GM19397 (cell line): ENCODE results near the gene RNF133.
"Not testable (repeated sequence)": the region's sequence is repeated elsewhere in the genome, so short reads cannot be mapped to it uniquely, and the experiment has no call there.

Experiments
- ATAC-seq: cut with Tn5 transposase; IDR thresholded peaks from one replicate; pipeline ENCODE4 v1.9.1; 2021; ENCODE audit warnings: mild to moderate bottlenecking, moderate library complexity; ENCODE audit not compliant: unreplicated experiment

The RNF133 gene

GRCh38 chr7:122689346-122690109 lies 9.4 kb downstream of the RNF133 start:
- no peak for ATAC-seq

DNA sequence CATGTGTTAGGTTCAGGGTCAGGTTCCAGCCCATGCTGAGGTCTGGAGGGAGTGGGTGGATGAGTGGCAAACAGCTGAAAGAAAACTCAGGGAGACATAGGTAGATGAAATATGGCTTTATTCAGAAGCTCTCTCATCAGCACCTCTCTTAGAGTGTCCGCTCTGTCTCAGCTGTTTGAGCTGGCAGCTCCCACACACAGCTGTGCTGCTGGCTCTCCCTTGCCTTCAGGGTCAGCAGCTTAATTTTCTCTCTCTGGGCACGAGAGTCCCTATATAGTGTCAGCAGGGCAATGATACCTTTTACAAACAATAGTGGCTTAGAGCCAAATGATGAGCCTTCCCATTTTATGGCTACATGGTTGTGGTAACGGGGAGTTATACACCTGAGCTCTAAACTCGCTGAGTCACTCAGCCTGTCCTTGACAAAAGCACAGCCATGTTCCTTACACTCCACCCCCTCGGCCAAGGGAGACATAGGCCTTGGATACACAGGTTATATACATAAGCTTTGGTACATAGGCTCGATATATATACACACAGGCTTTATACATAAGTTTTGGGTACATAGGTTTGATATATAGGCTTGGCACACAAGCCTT lies 10.4 kb downstream of the RNF133 start:
- no peak for ATAC-seq

DNA sequence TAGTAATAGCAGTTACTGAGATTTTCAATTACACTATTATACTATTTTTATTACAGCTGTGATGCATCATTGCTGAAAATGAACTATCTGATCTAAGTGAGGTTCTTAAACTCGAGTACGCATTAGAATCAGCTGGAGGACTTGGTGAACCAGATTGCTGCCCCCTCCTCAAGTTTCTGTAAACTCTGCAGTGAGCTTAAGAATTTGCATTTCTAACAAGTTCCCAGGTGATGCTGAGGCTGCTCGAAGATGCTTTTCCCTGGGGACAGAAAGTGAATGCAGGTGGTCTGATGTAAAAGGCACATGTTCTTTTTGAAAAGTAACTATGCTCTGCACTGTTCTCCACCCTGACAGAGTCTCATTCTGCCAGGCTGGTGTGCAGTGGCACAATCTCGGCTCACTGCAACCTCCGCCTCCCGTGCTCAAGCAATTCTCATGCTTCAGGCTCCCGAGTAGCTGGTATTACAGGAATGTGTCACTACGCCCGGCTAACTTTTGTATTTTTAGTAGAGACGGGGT lies 12.5 kb downstream of the RNF133 start:
- ATAC-seq, result no peak

- no peak for ATAC-seq
These were observed 14.4 kb downstream of the RNF133 start for GRCh38 chr7:122684504-122684903.

GRCh38 chr7:122682815-122683550 lies 15.9 kb downstream of the RNF133 start:
- ATAC-seq, result no peak

GRCh38 chr7:122681186-122681585 lies 17.7 kb downstream of the RNF133 start:
- not testable (repeated sequence) for ATAC-seq

GRCh38 chr7:122679813-122680212 lies 19.1 kb downstream of the RNF133 start:
- ATAC-seq, result no peak

GRCh38 chr7:122679269-122679709 lies 19.6 kb downstream of the RNF133 start:
- not testable (repeated sequence) for ATAC-seq

DNA sequence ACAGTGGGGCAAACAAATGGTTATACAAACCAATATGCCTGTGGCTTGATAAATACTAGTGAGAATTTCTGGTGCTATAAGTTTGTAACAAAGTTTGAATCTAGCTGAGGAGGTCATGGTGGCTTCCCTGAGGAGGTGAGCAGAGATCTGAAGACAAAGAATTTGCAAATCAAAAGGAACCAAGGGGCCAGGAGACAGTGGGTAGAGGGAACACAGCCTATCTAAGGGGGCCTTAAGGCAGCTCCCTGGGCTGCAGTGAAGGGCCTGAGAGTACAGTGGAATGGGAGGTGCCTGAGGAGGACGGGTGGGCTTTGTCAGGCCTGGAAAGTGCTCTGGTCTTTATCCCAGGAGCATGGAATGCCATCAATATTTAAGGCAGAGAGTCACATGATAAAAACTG lies 21.8 kb downstream of the RNF133 start:
- ATAC-seq, result no peak

DNA sequence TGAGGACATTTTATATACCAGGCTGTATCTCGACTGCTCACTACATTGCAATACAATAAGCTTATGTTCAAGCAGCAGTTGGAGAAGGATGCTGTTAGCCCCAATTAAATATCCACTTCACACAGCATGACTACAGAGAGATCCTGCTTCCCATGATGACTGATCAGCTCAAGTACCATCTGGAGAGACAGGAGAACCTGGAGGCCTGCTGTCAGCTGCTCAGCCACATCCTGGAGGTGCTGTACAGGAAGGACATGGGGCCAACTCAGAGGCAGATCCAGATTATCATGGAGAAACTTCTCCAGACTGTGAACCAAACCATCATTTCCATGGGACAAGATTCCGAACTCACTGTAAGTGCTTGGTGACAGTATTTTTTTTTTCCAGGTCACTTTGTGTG lies 22.5 kb downstream of the RNF133 start:
- ATAC-seq, result no peak

GRCh38 chr7:122675621-122676020 lies 23.3 kb downstream of the RNF133 start:
- no peak for ATAC-seq

GRCh38 chr7:122675011-122675410 lies 23.9 kb downstream of the RNF133 start:
- no peak for ATAC-seq

DNA sequence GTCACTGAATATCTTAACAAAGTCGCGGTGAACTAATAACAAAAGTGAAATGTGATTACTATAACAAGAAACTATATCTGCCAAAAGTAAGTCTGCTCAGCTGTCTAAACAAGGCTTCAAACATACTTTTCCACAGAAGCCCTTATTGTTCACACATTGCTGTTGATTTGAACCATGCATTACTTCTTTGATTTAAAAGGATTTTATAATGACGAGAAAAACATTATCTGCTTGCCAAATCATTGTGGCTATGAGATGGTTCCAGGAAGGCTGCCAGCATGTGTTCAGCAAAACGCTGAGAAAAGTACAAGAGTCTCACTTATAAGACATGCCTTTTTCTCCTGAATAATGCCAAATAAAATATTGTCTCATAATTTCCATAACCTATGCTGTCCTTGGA lies 24.4 kb downstream of the RNF133 start:
- no peak for ATAC-seq

DNA sequence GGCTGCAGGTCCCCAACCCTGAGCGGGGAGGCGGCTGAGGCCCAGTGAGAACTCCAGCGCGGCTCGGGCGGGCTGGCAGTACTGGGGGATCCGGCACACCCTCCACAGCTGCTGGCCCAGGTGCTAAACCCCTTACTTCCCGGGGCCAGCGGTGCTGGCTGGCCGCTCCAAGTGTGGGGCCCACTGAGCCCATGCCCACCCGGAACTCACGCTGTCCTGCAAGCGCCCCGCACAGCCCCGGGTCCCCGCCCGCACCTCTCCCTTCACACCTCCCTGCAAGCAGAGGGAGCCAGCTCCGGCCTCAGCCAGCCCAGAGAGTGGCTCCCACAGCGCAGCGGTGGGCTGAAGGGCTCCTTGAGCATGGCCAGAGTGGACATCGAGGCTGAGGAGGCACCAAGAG lies 25.0 kb downstream of the RNF133 start:
- no peak for ATAC-seq

DNA sequence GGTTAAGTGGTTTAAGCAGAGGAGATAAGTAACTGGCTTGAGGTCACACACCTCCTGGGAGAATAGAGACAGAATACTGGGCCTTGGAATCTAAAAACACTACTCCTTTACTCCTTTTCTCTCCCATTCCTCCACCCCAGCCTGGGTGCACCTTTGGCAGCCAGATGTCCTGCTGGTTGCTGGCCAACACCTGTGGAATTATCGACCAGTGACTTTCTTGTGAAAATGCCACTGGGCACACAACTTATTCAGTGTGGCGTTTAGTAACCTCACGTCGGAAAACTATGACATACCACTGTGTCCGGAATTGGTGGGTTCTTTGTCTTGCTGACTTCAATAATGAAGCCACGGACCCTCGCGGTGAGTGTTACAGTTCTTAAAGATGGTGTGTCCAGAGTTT lies 26.4 kb downstream of the RNF133 start:
- no peak for ATAC-seq

DNA sequence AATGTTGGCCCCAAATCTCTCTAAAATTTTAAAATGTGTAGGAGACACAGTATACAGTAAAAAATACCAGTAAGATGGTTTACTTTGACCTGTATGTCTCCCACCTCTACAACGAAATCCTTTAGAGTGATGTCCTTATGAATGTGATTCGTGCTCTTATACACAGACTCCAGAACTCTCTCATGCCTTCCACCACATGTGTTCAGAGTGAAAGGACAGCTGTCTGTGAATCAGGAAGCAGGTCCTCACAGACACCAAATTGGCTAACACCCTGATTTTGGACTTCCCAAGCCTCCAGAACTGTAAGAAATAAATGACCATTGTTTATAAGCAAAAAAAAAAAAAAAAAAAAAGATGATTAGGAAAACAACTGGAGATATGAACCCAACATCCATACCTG lies 35.2 kb downstream of the RNF133 start:
- no peak for ATAC-seq

DNA sequence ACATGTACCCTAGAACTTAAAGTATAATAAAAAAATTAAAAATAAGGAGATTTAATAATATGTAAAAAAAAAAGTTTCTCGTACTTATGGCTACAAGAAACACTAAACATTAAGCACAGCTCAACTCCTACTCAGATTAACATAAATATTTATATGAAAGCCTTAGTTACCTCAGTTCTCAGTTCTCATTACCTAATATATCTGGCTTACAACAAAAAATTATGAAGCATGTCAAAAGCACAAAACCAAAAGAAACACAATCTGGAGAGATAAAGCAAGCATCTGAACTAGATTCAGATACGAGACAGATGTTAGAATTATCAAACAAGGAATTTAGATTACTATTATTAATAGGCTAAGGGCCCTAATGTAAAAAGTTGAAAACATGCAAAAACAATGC lies 40.1 kb downstream of the RNF133 start:
- no peak for ATAC-seq

DNA sequence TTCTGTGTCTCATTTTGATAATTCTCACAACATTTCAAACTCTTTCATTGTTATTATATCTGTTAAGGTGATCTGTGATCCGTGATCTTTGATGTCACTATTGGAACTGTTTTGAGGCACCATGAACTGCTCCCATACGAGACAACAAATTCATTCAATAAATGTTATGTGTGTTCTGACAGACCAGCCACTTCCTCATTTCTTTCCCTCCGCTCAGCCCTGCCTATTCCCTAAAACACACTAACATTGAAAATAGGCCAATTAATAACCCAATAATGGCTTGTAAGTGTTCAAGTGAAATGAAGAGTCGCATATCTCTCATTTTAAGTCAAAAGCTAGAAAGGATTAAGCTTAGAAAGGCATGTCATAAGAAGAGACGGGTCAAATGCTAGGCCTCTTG lies 45.2 kb downstream of the RNF133 start:
- no peak for ATAC-seq

- no peak for ATAC-seq
These were observed 46.0 kb downstream of the RNF133 start for GRCh38 chr7:122652876-122653275.

DNA sequence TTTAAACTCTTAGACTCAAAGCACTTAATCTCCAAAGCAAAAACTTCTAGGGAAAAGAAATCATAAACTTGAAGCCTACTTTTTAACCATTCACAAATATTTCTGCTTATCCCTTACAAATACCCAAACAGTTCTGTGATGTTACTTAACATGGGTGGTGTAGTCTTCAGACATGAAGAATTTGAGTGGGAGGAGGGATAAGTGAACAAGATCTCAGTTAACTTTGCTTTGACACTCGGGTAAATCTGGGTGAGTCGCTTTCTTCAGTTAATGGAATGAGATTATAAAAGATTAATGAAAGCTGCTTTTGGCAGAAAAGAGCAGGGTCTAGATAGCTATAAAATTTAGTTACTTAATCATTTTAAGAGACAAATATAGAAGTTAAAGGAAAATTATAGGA lies 47.5 kb downstream of the RNF133 start:
- no peak for ATAC-seq
